ENCODE results near the gene BEST3.
"Not testable (repeated sequence)": the region's sequence is repeated elsewhere in the genome, so short reads cannot be mapped to it uniquely, and the experiment has no call there.

Gene BEST3

DNA sequence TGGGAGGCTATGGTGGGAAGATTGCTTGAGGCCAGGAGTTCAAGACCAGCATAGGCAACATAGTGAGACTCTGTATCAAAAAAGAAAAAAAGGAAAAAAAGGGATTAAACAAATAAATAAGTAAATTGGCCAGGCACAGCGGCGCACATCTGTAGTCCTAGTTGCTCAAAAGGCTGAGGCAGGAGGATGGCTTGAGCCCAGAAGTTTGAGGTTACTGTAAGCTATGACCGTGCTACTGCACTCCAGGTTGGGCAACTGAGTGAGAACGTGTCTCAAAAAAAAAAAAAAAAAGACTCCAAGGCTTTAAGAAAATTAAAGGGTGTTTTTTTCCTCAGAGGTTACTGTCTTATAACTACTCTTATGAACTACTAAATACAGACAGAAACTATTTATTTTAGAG is 11.7 kb downstream of the BEST3 start:
- DNase-seq, result no peak

DNA sequence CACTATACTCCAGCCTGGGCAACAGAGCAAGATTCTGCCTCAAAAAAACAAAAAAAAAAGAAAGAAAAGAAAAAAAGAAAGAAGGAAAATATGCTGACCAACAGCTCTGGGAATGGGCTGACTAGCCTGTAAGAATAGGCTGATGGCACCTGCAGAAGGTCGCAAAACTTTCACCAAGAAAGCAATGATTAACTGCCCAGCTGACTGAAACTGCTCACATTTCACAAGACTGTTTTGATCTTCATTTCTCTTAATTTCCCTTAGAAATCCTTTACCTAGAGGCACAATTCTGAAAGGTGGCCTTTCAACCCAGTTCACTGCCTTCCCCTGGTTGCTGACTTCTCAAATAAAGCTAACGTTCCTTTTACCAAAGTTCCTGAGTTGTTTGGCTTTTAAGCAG is 12.4 kb downstream of the BEST3 start:
- DNase-seq, result no peak

DNA sequence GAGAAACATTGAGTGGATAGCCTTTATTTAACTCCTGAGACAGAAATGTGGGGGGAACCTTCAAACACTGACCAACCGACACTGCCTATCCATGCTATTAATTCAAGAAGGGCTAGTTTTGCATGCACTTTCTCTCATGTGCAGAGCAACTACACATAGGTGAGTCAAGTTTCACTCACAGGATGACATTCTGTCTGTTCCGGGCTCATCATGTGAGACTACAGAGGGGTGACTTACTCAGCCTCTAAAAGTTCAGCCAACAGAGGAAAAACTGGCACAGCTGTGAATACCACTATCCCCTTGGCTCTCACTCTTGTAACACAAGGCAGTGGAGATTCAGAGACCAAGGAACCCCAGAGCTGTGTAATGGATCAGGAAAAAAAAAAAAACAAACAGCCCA is 13.3 kb downstream of the BEST3 start:
- DNase-seq, result no peak

DNA sequence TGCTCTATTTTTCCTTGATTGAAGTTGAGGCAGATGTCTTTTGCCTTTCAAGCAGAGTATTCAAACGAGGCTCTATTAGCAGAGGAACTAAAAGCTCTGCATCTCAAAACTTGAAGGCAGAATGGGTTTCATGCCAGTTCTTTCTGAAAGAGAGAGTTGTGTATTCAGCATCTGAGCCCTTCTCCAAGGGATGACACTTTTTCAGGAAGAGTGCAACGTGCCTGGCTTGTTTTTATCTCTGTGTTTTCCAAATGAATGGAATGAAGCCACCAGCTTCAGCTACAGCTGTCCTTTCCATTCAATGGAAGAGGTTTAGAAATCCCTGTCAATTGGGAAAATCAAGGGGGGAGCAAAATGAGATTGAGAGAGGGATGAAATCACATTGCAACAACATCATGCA is 14.6 kb downstream of the BEST3 start:
- DNase-seq, result no peak

DNA sequence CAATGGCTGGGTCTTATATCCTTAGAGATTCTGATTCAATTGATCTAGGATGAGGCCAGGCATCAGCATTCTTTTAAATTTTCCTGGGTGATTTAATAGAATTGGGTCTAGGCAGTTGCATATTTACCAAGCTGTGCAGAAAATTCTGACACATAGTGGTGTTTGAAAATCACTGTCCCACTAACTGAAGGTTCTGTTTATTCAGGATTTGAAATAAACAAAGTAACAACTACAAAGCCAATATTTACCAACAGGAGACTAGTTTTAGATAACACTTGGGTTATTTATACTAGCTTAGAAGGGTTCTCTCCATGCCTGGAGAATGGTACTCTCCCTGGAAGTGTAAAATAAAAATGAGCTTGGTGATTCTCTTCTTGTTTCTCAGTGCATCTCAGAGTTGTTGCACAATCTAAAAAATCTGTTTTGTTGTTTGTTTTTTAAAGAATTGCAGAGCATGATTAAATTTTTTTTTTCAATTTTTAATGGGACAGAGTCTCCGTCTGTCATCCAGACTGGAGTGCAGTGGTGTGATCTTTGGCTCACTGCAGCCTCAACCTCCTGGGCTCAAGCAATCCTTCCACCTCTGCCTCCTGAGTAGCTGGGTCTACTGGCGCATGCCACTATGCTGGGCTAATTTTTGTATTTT is 16.9 kb downstream of the BEST3 start:
- DNase-seq, result no peak

DNA sequence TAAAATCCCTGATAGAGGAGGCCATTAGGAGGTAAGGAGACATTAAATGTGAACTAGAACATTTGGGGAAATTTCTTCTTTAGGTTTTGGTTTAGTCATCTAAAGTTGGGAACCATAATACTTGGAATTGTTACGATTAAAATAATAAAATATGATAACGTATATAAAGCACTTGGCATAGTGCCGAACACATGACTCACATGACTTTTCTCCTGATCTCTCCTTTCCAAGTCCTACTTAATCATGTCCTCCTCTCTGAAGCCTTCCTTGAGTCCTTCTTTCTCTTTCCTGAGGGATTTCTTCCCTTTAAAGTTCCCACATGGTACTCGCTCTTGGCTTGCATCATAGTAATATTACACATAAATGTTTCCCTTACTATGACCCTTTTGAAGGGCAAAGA is 20.0 kb downstream of the BEST3 start:
- no peak for DNase-seq

DNA sequence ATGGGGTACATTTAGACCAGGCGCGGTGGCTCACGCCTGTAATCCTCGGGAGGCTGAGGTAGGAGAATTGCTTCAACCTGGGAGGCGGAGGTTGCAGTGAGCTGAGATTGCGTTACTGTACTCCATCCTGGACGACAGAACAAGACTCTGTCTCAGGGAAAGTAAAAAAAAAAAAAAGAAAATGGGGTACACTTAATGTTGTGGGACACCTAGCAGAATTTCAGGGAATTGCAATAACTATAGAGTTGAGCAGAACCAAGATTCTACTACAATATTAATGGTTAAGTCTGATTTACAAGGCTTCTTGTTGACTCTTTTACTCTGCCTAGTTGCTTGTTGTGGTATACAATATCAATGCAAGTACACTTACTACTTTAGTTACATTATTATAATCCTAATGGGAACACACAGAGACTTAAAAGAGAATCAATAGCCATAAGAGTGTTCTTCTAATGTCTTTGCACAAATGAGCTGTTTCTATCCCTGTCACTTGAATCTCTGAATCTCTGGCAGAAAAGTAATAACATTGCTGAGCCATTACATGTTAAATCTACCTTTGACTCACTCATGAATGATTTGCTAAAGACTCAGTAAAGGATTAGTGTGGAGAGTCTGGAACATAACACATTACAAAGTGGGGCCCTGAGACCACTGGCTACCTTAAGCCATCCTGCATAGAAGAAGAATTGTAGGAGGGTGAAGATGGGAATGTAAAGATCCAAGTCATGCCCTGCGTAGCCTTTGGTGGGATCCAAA is 22.7 kb downstream of the BEST3 start:
- no peak for DNase-seq

DNA sequence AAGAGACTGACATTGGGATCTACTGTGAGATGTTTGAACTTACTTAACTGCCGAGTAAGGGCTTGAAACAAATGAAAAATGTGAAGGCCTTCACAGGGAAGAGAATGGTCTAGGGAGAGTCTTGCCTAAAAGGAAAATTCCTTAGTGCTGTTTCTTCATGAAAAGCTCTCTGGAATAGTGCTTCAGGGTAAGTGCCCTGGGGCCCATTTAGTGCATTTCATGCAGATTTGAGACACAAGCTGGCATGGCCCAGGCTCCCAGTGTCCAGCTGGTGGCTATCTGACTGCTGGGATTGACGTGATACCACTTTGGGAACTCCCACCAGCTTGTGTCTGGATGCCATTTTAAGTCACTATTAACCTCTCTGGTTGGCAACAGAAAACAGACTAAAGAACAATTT is 26.9 kb downstream of the BEST3 start:
- no peak for DNase-seq

DNA sequence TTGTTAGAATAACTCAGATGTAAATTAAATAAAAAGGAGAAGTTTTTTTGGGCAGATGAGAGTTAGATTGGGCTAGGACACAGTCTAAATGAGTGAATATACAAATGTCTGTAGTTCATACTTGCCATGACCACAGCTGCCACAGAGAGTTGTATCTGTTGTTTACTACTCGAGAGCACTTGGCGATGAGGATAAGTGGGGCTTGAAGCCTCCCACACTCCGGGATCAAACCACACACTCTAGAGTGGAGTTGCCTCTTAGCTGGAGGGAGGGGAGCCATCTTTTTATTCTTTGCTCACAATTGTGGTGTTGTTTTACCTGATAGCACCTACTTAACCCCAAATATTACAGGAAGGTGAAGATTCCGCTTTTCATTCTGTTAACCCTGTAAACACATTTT is 27.5 kb downstream of the BEST3 start:
- DNase-seq, result no peak

DNA sequence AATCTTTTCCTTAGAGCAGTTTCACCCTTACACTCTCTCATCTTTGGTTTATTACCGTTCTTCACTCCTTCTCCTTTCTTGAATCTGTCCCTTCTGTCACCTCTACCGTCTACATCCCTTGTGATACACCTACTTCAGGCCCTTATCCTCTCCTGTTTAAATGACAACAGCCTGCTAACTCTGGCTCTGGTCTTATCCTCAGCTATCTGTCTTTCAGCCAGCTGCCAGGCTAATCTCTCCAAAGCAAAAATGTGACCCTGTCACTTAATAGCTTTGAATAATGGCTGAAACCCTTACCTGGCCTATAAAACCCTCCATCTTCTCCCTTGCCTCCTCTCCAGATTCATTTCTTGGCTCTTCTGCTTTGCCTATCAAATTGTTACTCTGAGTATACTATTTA is 32.3 kb downstream of the BEST3 start:
- DNase-seq, result no peak

DNA sequence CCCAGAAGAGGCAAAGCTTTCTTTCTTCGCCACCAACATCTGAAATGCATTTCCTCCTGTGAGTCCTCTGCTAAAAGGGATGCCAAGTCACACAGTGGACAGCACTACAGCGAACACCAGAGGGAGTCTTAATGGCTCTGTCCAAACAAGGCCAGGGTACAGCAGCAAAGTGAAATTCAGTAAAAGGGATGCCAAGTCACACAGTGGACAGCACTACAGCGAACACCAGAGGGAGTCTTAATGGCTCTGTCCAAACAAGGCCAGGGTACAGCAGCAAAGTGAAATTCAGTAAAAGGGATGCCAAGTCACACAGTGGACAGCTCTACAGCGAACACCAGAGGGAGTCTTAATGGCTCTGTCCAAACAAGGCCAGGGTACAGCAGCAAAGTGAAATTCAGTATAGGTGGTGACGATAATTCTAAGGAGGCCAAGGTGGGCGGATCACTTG is 34.1 kb downstream of the BEST3 start:
- not testable (repeated sequence) for DNase-seq

DNA sequence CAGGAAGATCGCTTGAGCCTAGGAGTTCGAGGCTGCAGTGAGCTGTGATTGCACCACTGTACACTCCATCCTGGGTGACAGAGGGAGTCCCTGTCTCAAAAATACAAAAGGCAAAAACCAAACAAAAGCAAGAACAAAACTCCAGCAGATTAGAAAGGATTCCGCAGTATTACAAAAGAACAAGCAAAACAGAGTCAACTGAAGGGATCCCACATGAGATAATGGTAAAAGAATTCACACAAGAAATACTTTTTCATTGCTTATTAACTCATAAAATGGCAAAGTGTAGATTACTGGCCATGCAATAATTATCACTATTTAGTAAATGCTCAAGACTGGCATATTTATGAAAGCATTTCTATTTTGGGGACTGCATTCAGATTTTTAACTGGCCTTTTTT is 35.4 kb downstream of the BEST3 start:
- DNase-seq, result no peak

DNA sequence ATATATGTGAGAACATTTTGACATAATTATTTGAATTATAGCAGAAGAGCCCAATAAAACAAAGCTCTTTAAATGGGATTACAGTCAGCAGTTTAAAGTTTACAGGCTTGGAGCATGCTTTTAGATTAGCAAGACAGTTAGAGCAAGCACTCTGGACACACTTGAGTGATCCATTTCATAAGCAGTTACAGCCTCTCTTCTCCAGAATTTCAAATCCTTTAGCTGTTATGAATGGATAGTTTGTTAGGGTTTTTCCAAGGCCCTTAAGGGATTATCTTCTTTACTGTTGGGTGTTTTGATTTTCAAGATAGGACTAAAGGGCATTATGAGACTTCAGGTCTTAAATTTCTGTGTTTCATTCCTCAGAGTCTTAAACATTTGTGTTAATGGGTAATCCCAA is 36.3 kb downstream of the BEST3 start:
- no peak for DNase-seq

DNA sequence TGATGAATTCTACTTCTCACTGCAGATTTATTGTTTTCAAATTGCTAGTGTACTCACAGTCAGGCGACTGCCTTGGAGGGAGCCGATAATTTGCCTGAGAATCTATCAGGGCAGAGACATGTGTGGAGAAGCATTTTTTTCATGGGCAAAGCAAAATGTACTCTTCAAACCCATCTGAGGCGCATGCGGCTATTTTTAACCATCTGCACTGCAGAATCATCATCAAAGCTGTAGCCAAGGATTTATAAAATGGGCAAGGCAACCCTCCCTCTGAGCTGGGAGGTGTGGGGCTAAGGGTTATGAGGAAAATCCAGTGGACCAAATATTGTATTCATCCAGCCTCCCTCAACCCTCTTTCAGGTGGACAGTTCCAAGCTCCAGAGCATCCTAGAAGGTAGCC is 37.7 kb downstream of the BEST3 start:
- DNase-seq, result no peak

DNA sequence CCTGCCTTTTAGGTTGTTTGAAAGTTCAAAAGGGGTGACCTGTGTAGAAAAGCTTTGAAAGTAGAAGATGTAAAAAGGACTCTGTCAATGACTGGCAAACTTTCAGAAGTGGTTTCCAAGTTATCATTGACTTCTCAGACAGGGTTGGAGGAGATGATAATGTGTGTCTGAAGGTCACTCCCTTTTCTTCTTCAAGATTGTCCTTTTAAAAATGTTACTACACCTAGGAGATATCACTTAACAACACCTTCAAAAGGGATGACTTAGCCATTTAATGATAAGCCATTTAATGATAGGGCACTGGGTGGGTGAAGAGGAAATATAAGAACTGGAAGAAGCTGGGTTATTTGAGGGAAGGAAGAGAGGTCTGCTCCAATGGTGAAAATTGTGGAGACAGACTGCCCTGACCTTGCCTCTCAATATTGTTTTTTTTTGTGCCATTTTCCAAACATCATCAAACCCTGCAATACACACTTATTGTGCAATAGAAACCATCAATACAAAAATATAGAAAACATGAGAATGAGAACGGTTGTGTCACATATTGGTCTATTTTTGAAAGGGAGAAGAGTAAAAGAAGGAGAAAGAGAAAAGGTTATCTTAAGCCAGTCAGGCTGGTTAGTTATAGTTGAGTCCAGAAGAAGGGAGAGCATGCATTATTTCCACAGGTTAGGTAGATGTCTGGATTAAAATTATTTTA is 38.8 kb downstream of the BEST3 start:
- no peak for DNase-seq

DNA sequence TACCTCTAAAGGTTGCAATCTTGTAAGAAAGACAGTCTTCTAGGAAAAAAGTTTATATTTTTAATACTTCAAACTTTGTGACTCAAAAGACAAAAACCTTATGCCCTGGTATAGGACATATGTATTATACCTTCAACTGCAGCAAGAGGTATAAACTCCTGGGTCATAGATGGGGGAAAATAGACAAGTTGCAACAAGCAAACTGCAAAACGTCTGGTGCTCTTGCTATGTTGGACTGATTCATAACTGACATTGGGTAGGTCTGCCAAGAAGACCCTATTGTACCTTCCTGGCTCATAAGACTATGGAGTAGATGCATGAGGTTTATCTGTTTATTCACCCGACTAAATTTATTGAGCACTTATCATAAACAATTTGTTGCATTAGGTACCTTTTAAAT is 40.9 kb downstream of the BEST3 start:
- no peak for DNase-seq

DNA sequence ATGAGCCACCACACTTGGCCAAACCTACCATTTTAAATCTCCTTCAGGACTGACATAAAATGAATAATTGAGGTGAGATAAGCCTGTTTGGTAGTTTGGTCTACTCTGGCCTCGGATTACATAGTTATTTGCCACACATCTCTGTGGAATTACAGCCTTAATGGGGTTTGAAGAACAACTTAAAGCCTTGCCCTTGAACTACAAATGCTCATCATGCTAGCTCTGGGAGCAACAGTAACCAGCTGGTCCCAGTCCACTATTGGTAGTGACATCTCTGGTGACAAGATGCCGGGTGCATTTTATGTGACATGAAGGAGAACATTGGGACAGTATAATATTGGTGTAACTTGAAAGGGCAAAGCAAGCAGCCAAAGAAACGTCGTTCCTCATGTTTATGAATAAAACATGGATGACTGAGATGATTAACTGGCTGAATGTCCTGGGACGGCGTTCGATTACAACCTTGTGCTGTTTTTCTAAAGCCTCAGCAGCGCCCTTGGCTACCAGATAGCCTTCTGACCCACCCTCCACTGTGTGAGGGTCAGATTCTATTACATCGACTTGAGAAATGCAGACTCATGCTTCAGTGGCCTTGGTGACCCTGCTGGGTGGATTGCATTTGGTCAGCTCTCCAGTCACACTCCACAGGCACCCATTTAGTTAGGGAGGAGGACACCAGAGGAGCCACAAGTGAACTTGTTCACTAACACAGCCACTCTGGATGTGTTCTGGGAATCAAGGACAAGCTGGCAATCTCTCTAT is 41.5 kb downstream of the BEST3 start:
- no peak for DNase-seq

DNA sequence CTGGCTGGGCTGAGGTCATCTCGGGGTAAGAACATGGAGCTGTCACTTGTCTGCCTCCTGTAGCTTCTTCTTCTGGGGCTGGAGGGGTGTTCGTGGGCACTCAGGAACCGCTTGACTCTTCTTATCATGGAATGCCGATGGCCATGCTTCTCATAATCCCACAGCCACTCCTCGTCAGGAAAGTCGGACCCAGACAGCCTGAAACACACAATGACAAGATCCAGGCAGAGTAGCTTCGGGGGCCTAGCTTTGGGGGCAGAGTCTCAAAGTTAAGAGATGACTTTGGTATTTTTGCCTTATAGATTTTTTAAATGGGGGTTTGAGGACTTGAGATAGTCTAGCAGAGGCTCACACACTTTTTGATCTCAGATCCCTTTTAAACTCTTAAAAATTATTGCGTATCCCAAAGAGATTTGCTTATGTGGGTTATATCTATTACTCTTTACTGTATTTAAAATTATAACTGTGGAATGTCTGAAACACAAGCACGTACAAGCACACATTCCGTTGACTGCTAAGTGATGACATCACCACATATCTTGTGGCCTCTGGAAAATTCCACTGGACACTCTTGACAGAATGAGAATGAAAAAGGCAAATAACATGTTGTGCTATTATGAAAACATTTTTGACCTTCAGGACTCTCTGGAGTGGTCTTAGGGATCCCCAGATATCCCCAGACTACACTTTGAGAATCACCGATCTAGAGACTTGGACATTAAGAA is 43.3 kb downstream of the BEST3 start:
- no peak for DNase-seq

DNA sequence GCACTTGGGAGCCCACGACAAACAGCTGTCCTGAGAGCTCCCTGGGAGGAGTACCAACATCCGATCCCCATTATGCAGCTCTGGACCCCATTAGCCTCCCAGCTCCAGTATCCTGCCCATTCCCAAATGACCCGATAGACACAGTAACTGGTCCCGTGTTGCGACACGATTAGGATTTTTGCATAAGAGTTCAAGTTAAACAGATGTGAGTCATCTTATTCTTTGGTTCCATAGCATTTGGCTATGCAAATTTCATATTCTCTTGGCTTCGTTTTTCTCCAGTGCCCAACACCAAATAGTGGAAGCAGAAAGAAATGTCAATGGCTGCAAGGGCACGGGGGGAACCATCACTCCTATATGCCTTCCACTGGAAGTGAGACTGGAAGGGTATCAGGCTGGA is 45.4 kb downstream of the BEST3 start:
- peak in 1 of 4 experiments; percentile 49 for DNase-seq

DNA sequence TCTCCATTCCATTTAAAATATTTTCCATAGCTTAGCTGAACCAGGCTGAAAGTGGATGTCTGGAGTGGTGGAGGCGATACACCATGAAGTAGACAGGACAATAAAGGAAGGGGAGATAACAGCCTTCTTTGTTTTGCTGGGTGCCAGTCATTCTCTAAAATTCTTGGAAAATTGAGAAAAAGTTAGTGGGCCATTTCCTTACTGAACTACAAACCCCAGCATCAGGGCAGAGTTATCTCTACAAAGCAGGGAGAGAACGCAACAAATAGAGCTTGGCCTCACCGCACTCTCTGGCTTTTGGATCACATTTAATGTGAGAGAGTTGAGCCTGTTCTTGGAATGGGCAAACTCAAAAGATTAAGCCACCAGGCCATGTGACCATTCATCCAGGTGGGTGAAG is 47.2 kb downstream of the BEST3 start:
- no peak for DNase-seq

DNA sequence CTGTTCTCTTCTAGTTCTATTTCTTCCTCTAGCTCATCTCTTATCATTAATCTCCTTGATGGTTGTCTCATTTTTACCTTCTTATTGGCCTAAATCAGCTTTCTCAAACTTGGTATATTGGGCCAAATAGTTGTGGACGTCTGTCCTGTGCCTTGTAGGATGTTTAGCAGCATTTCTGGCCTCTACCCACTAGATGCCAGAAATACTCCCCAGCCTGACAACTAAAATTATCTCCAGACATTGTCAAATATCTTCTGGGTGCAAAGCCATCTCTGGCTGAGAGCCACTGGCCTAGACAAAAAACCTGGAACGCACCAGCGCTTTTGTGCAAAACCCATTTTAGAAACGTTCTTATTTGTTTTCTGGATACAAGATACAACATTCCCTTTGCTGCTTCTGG is 49.6 kb downstream of the BEST3 start:
- DNase-seq, result no peak

DNA sequence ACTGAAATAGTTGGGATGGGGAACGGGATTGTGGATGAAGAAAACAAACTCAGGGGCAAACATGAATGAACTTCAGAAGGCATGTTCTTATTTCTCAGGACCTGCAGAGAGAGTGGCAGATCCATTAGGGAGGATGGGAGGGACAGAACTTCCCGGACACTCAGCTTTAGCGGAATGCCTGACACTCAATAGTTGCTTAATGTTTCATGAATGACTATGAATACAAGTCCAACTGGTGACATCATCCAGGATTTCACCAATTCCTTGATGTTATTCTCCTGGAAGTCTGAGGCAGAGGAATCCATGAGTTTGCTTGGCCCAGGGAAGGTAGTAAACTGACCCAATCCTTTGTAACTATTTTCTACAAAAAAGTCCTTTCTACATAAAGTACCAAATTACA is 50.6 kb downstream of the BEST3 start:
- DNase-seq, result no peak

DNA sequence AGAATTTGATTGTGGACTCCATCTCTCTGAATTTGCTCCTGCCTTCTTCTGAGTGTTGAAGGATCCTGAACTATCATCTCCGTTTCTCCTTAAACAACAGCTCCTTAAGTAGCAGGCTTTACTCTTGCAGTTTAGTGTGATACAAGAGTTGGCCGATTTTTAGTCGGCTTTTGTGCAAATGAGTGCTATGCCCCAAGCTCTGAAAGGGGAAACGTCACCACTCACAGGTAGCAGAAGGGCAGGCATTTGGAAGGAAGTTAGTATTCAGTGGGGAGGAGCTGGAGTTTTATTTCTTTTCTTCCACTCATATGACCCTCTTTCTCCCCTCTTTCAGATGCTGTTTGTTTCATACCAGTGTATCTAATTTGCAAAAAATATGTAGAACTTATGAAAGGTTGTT is 51.9 kb downstream of the BEST3 start:
- no peak for DNase-seq
